Psoas muscle (tissue), 8 donors: ENCODE measurements around the gene EMILIN1. TPM values are rescaled to one million over a fixed set of nuclear protein-coding genes. Genes with fewer than 3 reads are reported as not detected.

Source experiments
- ATAC-seq, 4 donors: fragments of 200-7000 bp; cut with Tn5 transposase; one replicate each; pipeline ENCODE4 v1.9.1; 2020; ENCODE audit warnings: moderate library complexity in 3 of 4, mild to moderate bottlenecking in 2 of 4
- DNase-seq, 2 donors: peaks; one replicate each; pipeline ENCODE4 v3.0.0-alpha.2; 2020
- H3K27ac ChIP-seq: fragments of 200-600 bp; one replicate; pipeline ENCODE4 v1.8.0; 2022
- H3K27me3 ChIP-seq, 3 donors: fragments of 200-600 bp in 1 of 3; one replicate each; pipeline versions ENCODE4 v1.6.1 to v1.8.0; 2013 to 2022; ENCODE audit warnings: low read length in 2 of 3, mild to moderate bottlenecking in 2 of 3, moderate library complexity in 1 of 3; ENCODE audit not compliant: insufficient read depth in 3 of 3
- H3K36me3 ChIP-seq, 2 donors: fragments of 200-600 bp in 1 of 2; one replicate each; pipeline versions ENCODE4 v1.6.1 to v1.8.0; 2013 to 2022; ENCODE audit warnings: low read depth in 1 of 2, mild to moderate bottlenecking in 1 of 2, moderate library complexity in 1 of 2; ENCODE audit not compliant: insufficient read depth in 1 of 2
- H3K4me1 ChIP-seq: fragments of 200-600 bp; one replicate; pipeline ENCODE4 v1.8.0; 2022
- H3K4me3 ChIP-seq: fragments of 200-600 bp; one replicate; pipeline ENCODE4 v1.8.0; 2022; ENCODE audit warnings: mild to moderate bottlenecking
- H3K9me3 ChIP-seq: fragments of 200-600 bp; one replicate; pipeline ENCODE4 v1.8.0; 2022
- WGBS, 3 donors: extraction: QIAGEN DNeasy Blood & Tissue Kit; methylation state at CpG; one replicate each; pipeline versions ENCODE4 v1.1.6 to v1.1.7; 2013; 5-methylcytosine and 5-hydroxymethylcytosine counted together
- intact Hi-C, 2 donors: fragments of 100-400 bp; cut with DNase I; formaldehyde crosslinking; loops; one replicate each; pipeline versions ENCODE4 v1.11.0 to v1.14.2; 2022
- polyA plus RNA-seq, 3 donors: library from polyadenylated mRNA; stranded (reverse); fragments of 200-250 nt; gene quantifications; one replicate each; pipeline ENCODE4 v1.2.3, GENCODE V29; 2013
- total RNA-seq, 4 donors: library from RNA; stranded (reverse); fragmentation: NEBNext Ultra II Directional in 2 of 4; extraction: Animal tissue kit (Norgen Biotek cat#: 25700) in 2 of 4; gene quantifications; one replicate each; pipeline versions ENCODE4 v1.2.1 to v1.2.4, GENCODE V29; 2021 to 2023
- TF ChIP-seq, protein P1 (sequence below): fragments of 200-600 bp; IDR thresholded peaks from one replicate; pipeline ENCODE4 v1.8.0; 2022; ENCODE audit warnings: antibody characterized with exemption
- donor health status: healthy with polysubstance abuse.
- donor health status: DM: no; HTN: no; CAD: no; lungs with moderate emphysema.
- donor health status: Bipolar disorder and iron deficiency.
- donor health status: healthy.
- donor health status: DM: yes; HTN: yes; CAD: no.
- donor health status: DM: no; HTN: no; CAD: no.
- donor health status: DM: no; HTN: no; CAD: no.
- donor health status: DM: yes; HTN: yes; CAD: no.

The EMILIN1 gene
- total and polyA plus RNA-seq, 7 donors: 4.9 to 14.3 (median 6.1) TPM

DNA sequence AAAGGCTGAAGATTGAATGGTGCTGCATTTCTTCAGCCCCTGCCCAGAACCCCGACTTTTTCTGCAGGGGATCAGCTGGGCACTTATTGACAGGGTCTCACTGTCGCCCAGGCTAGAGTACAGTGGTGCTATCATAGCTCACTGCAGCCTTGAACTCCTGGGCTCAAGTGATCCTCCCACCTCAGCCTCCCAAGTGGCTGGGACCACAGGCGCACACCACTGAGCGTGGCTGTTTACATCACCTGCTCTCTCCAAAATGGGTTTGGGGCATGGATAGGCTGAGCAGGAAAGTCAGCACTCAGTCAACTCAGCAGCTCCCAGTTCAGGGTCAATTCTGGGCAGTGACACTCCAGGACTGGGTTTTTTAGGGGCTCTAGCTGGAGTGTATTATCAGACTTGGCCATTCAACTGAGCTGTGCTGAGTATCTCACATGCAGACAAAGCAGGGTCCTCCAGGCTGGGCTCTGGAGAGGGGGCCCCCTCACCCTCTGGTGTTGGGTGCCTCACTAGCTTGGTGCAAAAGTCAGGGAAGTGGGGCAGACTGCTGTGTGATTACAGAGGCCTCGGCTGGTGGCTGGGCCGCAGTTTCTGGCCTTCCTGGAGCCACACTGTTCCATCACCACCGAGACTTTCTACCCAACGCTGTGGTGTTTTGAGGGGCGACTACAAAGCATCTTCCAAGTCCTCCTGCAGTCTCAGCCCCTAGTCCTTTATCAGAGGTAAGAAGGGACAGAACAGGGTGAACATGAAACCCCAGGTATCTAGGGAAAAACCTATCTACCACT, 49.7 kb downstream of the EMILIN1 start:
- TF ChIP-seq, protein P1, sequence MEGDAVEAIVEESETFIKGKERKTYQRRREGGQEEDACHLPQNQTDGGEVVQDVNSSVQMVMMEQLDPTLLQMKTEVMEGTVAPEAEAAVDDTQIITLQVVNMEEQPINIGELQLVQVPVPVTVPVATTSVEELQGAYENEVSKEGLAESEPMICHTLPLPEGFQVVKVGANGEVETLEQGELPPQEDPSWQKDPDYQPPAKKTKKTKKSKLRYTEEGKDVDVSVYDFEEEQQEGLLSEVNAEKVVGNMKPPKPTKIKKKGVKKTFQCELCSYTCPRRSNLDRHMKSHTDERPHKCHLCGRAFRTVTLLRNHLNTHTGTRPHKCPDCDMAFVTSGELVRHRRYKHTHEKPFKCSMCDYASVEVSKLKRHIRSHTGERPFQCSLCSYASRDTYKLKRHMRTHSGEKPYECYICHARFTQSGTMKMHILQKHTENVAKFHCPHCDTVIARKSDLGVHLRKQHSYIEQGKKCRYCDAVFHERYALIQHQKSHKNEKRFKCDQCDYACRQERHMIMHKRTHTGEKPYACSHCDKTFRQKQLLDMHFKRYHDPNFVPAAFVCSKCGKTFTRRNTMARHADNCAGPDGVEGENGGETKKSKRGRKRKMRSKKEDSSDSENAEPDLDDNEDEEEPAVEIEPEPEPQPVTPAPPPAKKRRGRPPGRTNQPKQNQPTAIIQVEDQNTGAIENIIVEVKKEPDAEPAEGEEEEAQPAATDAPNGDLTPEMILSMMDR: no peak
- DNase-seq (no peak), ATAC-seq (no peak)
- no peaks in the 10 kb centered on the region for H3K27me3 ChIP-seq
- no peaks in the 10 kb centered on the region for H3K9me3 ChIP-seq
- H3K4me3 ChIP-seq: no peak overlapping the region
- H3K4me1 ChIP-seq: peaks cover 15% of the 10 kb centered on the region
- intact Hi-C loops: no loop called here
- peaks cover 0 to 37% of the 10 kb centered on the region in 2 donors for H3K36me3 ChIP-seq
- H3K27ac ChIP-seq: no peak overlapping the region
- 75 to 83% (median 77%) methylated on average over 9 of the region's 9 CpGs for WGBS, 3 donors

- Histone ChIP-seq H3K4me3 (no peak overlapping the region), H3K36me3 (peaks cover 0 to 41% of the 10 kb centered on the region in 2 donors), H3K27me3 (no peaks in the 10 kb centered on the region), H3K4me1 (peaks cover 19% of the 10 kb centered on the region), H3K27ac (no peak overlapping the region), H3K9me3 (no peaks in the 10 kb centered on the region)
- ATAC-seq (no peak), DNase-seq (no peak)
- TF ChIP-seq, protein P1: no peak
- intact Hi-C loops: no loop called here
- WGBS, 3 donors: 60 to 72% (median 62%) methylated on average over 11 of the region's 11 CpGs
Measured at GRCh38 chr2:27128668-27129571, 50.5 kb downstream of the EMILIN1 start.

- ATAC-seq: no peak
- no peaks in the 10 kb centered on the region for H3K27me3 ChIP-seq
- no peaks in the 10 kb centered on the region for H3K9me3 ChIP-seq
- peaks cover 0 to 41% of the 10 kb centered on the region in 2 donors for H3K36me3 ChIP-seq
- no peak overlapping the region for H3K4me3 ChIP-seq
- H3K4me1 ChIP-seq: peaks cover 19% of the 10 kb centered on the region
- no peak overlapping the region for H3K27ac ChIP-seq
- 85 to 90% (median 89%) methylated on average over 10 of the region's 10 CpGs for WGBS, 3 donors
- DNase-seq: no peak
- intact Hi-C loops: loop anchor here in 1 of 2 donors (5.0 kb wide), 1 partner anchor 82 kb away; the partner anchor contains the start of genes ATRAID and SLC5A6
- TF ChIP-seq, protein P1: no peak
Measured at GRCh38 chr2:27130396-27130795, 52.0 kb downstream of the EMILIN1 start.

- intact Hi-C loops: loop anchor here in 1 of 2 donors (5.0 kb wide), 1 partner anchor 81 kb away; the partner anchor contains the start of genes ATRAID and SLC5A6
- H3K4me1 ChIP-seq: peaks cover 12% of the 10 kb centered on the region
- TF ChIP-seq, protein P1: no peak
- H3K36me3 ChIP-seq: peaks cover 0 to 41% of the 10 kb centered on the region in 2 donors
- H3K9me3 ChIP-seq: no peaks in the 10 kb centered on the region
- no peak overlapping the region for H3K27ac ChIP-seq
- no peaks in the 10 kb centered on the region for H3K27me3 ChIP-seq
- ATAC-seq (no peak), DNase-seq (no peak)
- 79 to 86% (median 81%) methylated on average over 11 of the region's 11 CpGs for WGBS, 3 donors
- H3K4me3 ChIP-seq: no peak overlapping the region
Measured at GRCh38 chr2:27131429-27131828, 53.0 kb downstream of the EMILIN1 start.
